K562 (cell line): ENCODE measurements around the gene SMIM12. TPM values are rescaled to one million over a fixed set of nuclear protein-coding genes. Genes with fewer than 3 reads are reported as not detected.

Experiments
- ATAC-seq: fragments of 200-7000 bp; cut with Tn5 transposase; 3 replicates; pipeline ENCODE4 v1.9.1; 2020; ENCODE audit warnings: moderate library complexity
- BruUV-seq: library from RNA; stranded (reverse); fragments of 400-500 nt; replicated peaks from 2 replicates; lab custom pipeline; 2021; lab: Mats Ljungman, UMichigan
- CTCF ChIA-PET: fragments of 300-600 bp; formaldehyde crosslinking; extraction: SDS; loops from one replicate; lab custom pipeline; 2021; ENCODE audit warnings: low intra/inter-chr PET ratio; lab: Yijun Ruan, JAX
- POLR2A ChIA-PET: fragments of 300-600, 350-650 bp; sonication (Branson Sonifier 250); formaldehyde crosslinking; extraction: SDS; loops from one replicate; lab custom pipeline; 2021; ENCODE audit warnings: antibody characterized with exemption, inconsistent platforms; lab: Yijun Ruan, JAX
- DNase-seq, 4 experiments: peaks; one replicate each; pipeline versions ENCODE4 v3.0.0 to v3.0.0-alpha.2; 2011 to 2018; ENCODE audit warnings: low spot score in 3 of 4, mixed read lengths in 3 of 4; ENCODE audit errors: extremely low read depth in 1 of 4
- FAIRE-seq: peaks from 2 replicates; lab custom pipeline; 2011; peaks lifted over from hg19 to GRCh38; lab: Jason Lieb, UNC
- H2AFZ ChIP-seq: 2 replicates; pipeline ENCODE4 v1.6.0; 2011; ENCODE audit warnings: low read depth, low read length, control low read depth, inconsistent platforms
- H3K27ac ChIP-seq: fragments of 200-600 bp; 3 replicates; pipeline ENCODE4 v1.8.0; 2011; ENCODE audit warnings: low read depth, mild to moderate bottlenecking, control low read depth, inconsistent platforms, low read length, moderate library complexity, mixed read lengths; ENCODE audit errors: extremely low read depth
- H3K27me3 ChIP-seq, 2 experiments: fragments of 300-600 bp in 1 of 2; 2 replicates in 1 of 2; 3 replicates in 1 of 2; pipeline versions ENCODE4 v1.6.0 to v1.8.0; 2011; ENCODE audit warnings: inconsistent platforms in 2 of 2, low read length in 2 of 2, mild to moderate bottlenecking in 1 of 2, mixed read lengths in 1 of 2, moderate library complexity in 1 of 2; ENCODE audit not compliant: control insufficient read depth in 2 of 2, insufficient read depth in 2 of 2
- H3K36me3 ChIP-seq: fragments of 300-600 bp; 3 replicates; pipeline ENCODE4 v1.8.0; 2011; ENCODE audit warnings: mild to moderate bottlenecking, low read length, inconsistent platforms; ENCODE audit not compliant: control insufficient read depth, insufficient read depth
- H3K4me1 ChIP-seq, 2 experiments: fragments of 200-600 bp in 1 of 2; replicated peaks in 1 of 2; 2 replicates in 1 of 2; 3 replicates in 1 of 2; pipeline versions ENCODE4 v1.5.1 to v1.8.0; 2011; ENCODE audit warnings: inconsistent platforms in 2 of 2, low read length in 2 of 2, mild to moderate bottlenecking in 1 of 2, mixed read lengths in 1 of 2, moderate library complexity in 1 of 2; ENCODE audit not compliant: control insufficient read depth in 2 of 2, insufficient read depth in 2 of 2
- H3K4me2 ChIP-seq: 2 replicates; pipeline ENCODE4 v1.6.1; 2011; ENCODE audit warnings: low read length, control low read depth, inconsistent platforms, mixed read lengths; ENCODE audit not compliant: insufficient read depth
- H3K4me3 ChIP-seq: fragments of 200-600 bp; sonication (generic), shearing (Covaris generic); 2 replicates; pipeline ENCODE4 v1.5.1; 2016; ENCODE audit warnings: control low read depth, inconsistent platforms
- H3K79me2 ChIP-seq: fragments of 200-600 bp; 3 replicates; pipeline ENCODE4 v1.8.0; 2011; ENCODE audit warnings: low read length, inconsistent platforms; ENCODE audit not compliant: control insufficient read depth, insufficient read depth
- H3K9ac ChIP-seq, 2 experiments: 2 replicates each; pipeline versions ENCODE4 v1.6.0 to v1.6.1; 2011; ENCODE audit warnings: low read depth in 2 of 2, low read length in 2 of 2, control low read depth in 1 of 2, inconsistent platforms in 1 of 2, mild to moderate bottlenecking in 1 of 2, mixed read lengths in 1 of 2; ENCODE audit not compliant: insufficient read depth in 1 of 2
- H3K9me1 ChIP-seq: one replicate; pipeline ENCODE4 v1.6.0; 2011; ENCODE audit warnings: inconsistent platforms, mild to moderate bottlenecking, low read length, moderate library complexity; ENCODE audit not compliant: control insufficient read depth, insufficient read depth
- H3K9me3 ChIP-seq: replicated peaks from 2 replicates; pipeline ENCODE4 v1.5.1; 2011; ENCODE audit warnings: low read depth, low read length, inconsistent platforms; ENCODE audit not compliant: control insufficient read depth, insufficient read depth
- H4K20me1 ChIP-seq: replicated peaks from 2 replicates; pipeline ENCODE4 v1.6.1; 2011; ENCODE audit warnings: low read length, inconsistent platforms, mixed read lengths; ENCODE audit not compliant: control insufficient read depth, insufficient read depth
- FIP1L1 ChIP-seq: fragments of 200-400 bp; formaldehyde crosslinking; IDR thresholded peaks from 2 replicates; pipeline ENCODE4 v1.6.1; 2018; ENCODE audit warnings: mild to moderate bottlenecking, low read depth, low read length; ENCODE audit not compliant: poor library complexity, severe bottlenecking
- MYBL2 ChIP-seq, 2 experiments: fragments of 450-650 bp in 1 of 2; sonication (generic) in 1 of 2; formaldehyde crosslinking in 1 of 2; IDR thresholded peaks; 2 replicates each; pipeline versions ENCODE4 v1.6.1 to v1.8.1; 2017 to 2022; ENCODE audit warnings: borderline replicate concordance in 1 of 2, inconsistent platforms in 1 of 2, low read depth in 1 of 2, mild to moderate bottlenecking in 1 of 2, missing genetic modification reagents in 1 of 2, moderate library complexity in 1 of 2
- NFE2L1 ChIP-seq: fragments of 450-650 bp; IDR thresholded peaks from 2 replicates; pipeline ENCODE4 v1.6.1; 2016; ENCODE audit warnings: missing genetic modification characterization, low read depth, mild to moderate bottlenecking, missing compliant biosample characterization, moderate library complexity, borderline replicate concordance
- POLR2AphosphoS2 ChIP-seq: IDR thresholded peaks from 2 replicates; pipeline ENCODE4 v1.6.1; 2012; ENCODE audit warnings: low read length, improper control_type of control experiment
- RAD21 ChIP-seq, 2 experiments: fragments of 250-450 bp in 1 of 2; fragments of 450-650 bp in 1 of 2; sonication (Bioruptor Pico) in 1 of 2; formaldehyde crosslinking in 1 of 2; IDR thresholded peaks in 1 of 2; conservative IDR thresholded peaks in 1 of 2; 2 replicates each; pipeline versions ENCODE4 v1.4.0 to v1.8.0; 2020 to 2022; ENCODE audit warnings: mild to moderate bottlenecking in 2 of 2, moderate library complexity in 1 of 2
- RNF2 ChIP-seq: sonication (generic); IDR thresholded peaks from 2 replicates; pipeline ENCODE4 v1.6.1; 2016
- TSC22D4 ChIP-seq: fragments of 450-650 bp; IDR thresholded peaks from 2 replicates; pipeline ENCODE4 v1.6.1; 2016; ENCODE audit warnings: missing genetic modification characterization, missing biosample characterization, control low read depth
- WGBS: fragments of 100-300 bp; shearing (Covaris generic); methylation state at CpG from one replicate; pipeline ENCODE4 v1.1.6; 2016; ENCODE audit warnings: low coverage, mixed read lengths; ENCODE audit not compliant: insufficient coverage; ENCODE audit errors: missing lambda C conversion rate; 5-methylcytosine and 5-hydroxymethylcytosine counted together
- in situ Hi-C: fragments of 300-500 bp; cut with MboI; formaldehyde crosslinking; loops from 4 replicates; pipeline ENCODE4 v1.15.0; 2018; ENCODE audit warnings: inconsistent platforms, mixed read lengths
- intact Hi-C: fragments of 100-400 bp; cut with micrococcal nuclease; formaldehyde crosslinking; loops from 2 replicates; pipeline ENCODE4 v1.14.2; 2022
- polyA plus RNA-seq, 8 experiments: library from polyadenylated mRNA; depleted of rRNA in 4 of 8; stranded (reverse) in 5 of 8; unstranded in 3 of 8; fragments of >200 nt; fragmentation: Nextera tagmentation in 2 of 8; fragmentation: Illumina TruSeq in 1 of 8; extraction: Ambion mirVana in 2 of 8; extraction: Trizol in 1 of 8; gene quantifications; 2 replicates each; pipeline versions ENCODE4 v1.2.1 to v1.2.3, GENCODE V29; 2011 to 2014; ENCODE audit warnings: inconsistent platforms in 1 of 8, missing spikeins in 1 of 8
- total RNA-seq, 7 experiments: library from RNA; depleted of rRNA in 6 of 7; stranded (reverse); fragments of >200 nt in 6 of 7; fragmentation: Illumina TruSeq in 2 of 7; extraction: Trizol in 2 of 7; gene quantifications; 2 replicates each; pipeline versions ENCODE4 v1.2.1 to v1.2.3, GENCODE V29; 2011 to 2021; ENCODE audit warnings: low replicate concordance in 1 of 7
- TF ChIP-seq, protein P1 (sequence below): fragments of 250-450 bp; sonication (Bioruptor Pico); IDR thresholded peaks from 2 replicates; pipeline ENCODE4 v1.4.0; 2020; ENCODE audit warnings: mild to moderate bottlenecking, moderate library complexity
- TF ChIP-seq, protein P2 (sequence below): fragments of 450-650 bp; IDR thresholded peaks from 2 replicates; pipeline ENCODE4 v1.6.1; 2017; ENCODE audit warnings: antibody characterized with exemption

Gene SMIM12
- total and polyA plus RNA-seq, 9 of the 15 experiments (the other 6 are each of a cell fraction or from before 2014, with no cell fraction given), result 51.7 to 112 (median 63.9) TPM

GRCh38 chr1:34851431-34852105, 8.0 kb downstream of the SMIM12 start:
- Histone ChIP-seq H3K36me3 (peaks cover 47% of the 10 kb centered on the region), H3K9me3 (no peaks in the 10 kb centered on the region), H4K20me1 (peaks cover 6% of the 10 kb centered on the region), H3K9ac (no peak overlapping the region), H3K4me1 (peaks cover 0 to 9% of the 10 kb centered on the region in 2 experiments; a peak in 4 of 5 replicates), H3K27me3 (no peaks in the 10 kb centered on the region), H3K4me3 (no peak overlapping the region), H3K79me2 (peaks cover 16% of the 10 kb centered on the region; the same call in 2 of the 3 replicates), H3K9me1 (peaks cover 4% of the 10 kb centered on the region), H3K27ac (no peak overlapping the region), H3K4me2 (no peak overlapping the region), H2AFZ (no peak overlapping the region)
- FAIRE-seq (no peak), ATAC-seq (no peak), DNase-seq (no peak)
- intact Hi-C loops (loop anchor here (1.0 to 10.0 kb wide), 2 partner anchors 63 to 343 kb away; partner anchors contain the start of gene SFPQ), in situ Hi-C loops (no loop called here)
- TF ChIP-seq TSC22D4 (tag) (no peak), POLR2AphosphoS2 (peak; percentile 61; the same call in 1 of the 2 replicates)
- no TSS peak for BruUV-seq
- POLR2A ChIA-PET, result interaction anchor here (1.2 kb wide), 1 partner anchor 682 kb away, joined by 4 read pairs; no protein-coding TSS in a partner anchor
- 83% methylated on average over 13 of the region's 13 CpGs for WGBS
- CTCF ChIA-PET, result interaction anchor here (0.7 to 2.2 kb wide), 5 partner anchors 13 to 67 kb away, joined by 3 to 45 read pairs (median 4); no protein-coding TSS in a partner anchor

DNA sequence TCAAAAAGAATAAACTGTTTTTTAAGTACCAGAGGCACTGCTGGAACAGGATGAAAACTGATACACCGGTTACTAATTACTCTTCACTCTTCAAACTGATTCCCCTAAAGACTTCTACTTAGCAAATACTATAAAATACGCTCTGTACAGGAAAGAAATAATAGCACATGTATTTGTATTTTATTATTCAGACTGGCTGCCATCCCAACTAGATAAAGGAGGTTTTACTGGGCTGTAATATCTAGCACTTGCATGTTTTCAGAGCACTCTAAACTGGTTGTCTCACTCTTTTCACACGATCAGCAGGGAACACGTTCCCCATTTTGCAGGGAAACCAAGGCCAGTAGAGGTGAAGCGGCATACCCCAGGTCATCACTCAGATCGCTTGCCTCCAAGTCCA, 9.2 kb downstream of the SMIM12 start:
- Histone ChIP-seq H3K4me2 (no peak overlapping the region), H3K4me3 (no peak overlapping the region), H3K36me3 (peaks cover 37% of the 10 kb centered on the region), H2AFZ (no peak overlapping the region), H3K79me2 (peaks cover 9% of the 10 kb centered on the region; the same call in 1 of the 3 replicates), H3K9ac (no peak overlapping the region; a peak in 1 of 4 replicates), H3K4me1 (peaks cover 10 to 21% of the 10 kb centered on the region in 2 experiments), H3K9me1 (peaks cover 7% of the 10 kb centered on the region), H4K20me1 (peaks cover 6% of the 10 kb centered on the region), H3K9me3 (no peaks in the 10 kb centered on the region), H3K27me3 (no peaks in the 10 kb centered on the region), H3K27ac (no peak overlapping the region)
- WGBS, result 69% methylated on average over 6 of the region's 6 CpGs
- DNase-seq (no peak), ATAC-seq (no peak), FAIRE-seq (no peak)
- CTCF ChIA-PET, result no interaction called here
- intact Hi-C loops, result loop anchor here (10.0 kb wide), 1 partner anchor 344 kb away; the partner anchor contains the start of gene SFPQ
- POLR2A ChIA-PET, result no interaction called here
- BruUV-seq, result no TSS peak
- in situ Hi-C loops, result no loop called here
- TF ChIP-seq FIP1L1, result no peak
- TF ChIP-seq, protein P1, sequence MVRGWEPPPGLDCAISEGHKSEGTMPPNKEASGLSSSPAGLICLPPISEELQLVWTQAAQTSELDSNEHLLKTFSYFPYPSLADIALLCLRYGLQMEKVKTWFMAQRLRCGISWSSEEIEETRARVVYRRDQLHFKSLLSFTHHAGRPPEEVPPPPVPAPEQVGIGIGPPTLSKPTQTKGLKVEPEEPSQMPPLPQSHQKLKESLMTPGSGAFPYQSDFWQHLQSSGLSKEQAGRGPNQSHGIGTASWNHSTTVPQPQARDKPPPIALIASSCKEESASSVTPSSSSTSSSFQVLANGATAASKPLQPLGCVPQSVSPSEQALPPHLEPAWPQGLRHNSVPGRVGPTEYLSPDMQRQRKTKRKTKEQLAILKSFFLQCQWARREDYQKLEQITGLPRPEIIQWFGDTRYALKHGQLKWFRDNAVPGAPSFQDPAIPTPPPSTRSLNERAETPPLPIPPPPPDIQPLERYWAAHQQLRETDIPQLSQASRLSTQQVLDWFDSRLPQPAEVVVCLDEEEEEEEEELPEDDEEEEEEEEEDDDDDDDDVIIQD (CRISPR knock-in tag), result no peak
- no peak for TF ChIP-seq RNF2
- no peak for TF ChIP-seq MYBL2 (IDR thresholded peaks at IDR 0.05; ENCODE audit: low read depth)
- no peak for TF ChIP-seq MYBL2 (CRISPR knock-in tag; IDR thresholded peaks at IDR 0.05; ENCODE audit: borderline replicate concordance)
- TF ChIP-seq, protein P2, sequence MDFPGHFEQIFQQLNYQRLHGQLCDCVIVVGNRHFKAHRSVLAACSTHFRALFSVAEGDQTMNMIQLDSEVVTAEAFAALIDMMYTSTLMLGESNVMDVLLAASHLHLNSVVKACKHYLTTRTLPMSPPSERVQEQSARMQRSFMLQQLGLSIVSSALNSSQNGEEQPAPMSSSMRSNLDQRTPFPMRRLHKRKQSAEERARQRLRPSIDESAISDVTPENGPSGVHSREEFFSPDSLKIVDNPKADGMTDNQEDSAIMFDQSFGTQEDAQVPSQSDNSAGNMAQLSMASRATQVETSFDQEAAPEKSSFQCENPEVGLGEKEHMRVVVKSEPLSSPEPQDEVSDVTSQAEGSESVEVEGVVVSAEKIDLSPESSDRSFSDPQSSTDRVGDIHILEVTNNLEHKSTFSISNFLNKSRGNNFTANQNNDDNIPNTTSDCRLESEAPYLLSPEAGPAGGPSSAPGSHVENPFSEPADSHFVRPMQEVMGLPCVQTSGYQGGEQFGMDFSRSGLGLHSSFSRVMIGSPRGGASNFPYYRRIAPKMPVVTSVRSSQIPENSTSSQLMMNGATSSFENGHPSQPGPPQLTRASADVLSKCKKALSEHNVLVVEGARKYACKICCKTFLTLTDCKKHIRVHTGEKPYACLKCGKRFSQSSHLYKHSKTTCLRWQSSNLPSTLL, result no peak
- no peak for TF ChIP-seq NFE2L1 (tag)
- no peak for TF ChIP-seq RAD21 (CRISPR knock-in tag; conservative IDR thresholded peaks at IDR 0.05 in 1 of 2, IDR thresholded peaks at IDR 0.05 in 1 of 2)
